HUES48 (cell line): Measurements from ENCODE around the gene ECHS1.

Source experiments
- H3K27ac ChIP-seq: one replicate; pipeline ENCODE4 v1.7.0; 2013; ENCODE audit warnings: low read depth, low read length, inconsistent platforms
- H3K27me3 ChIP-seq: 2 replicates; pipeline ENCODE4 v1.6.1; 2013; ENCODE audit warnings: mild to moderate bottlenecking, low read length; ENCODE audit not compliant: control insufficient read depth, insufficient read depth
- H3K36me3 ChIP-seq: 2 replicates; pipeline ENCODE4 v1.6.1; 2013; ENCODE audit warnings: low read length; ENCODE audit not compliant: control insufficient read depth, insufficient read depth
- H3K4me1 ChIP-seq: 2 replicates; pipeline ENCODE4 v1.6.1; 2013; ENCODE audit warnings: mild to moderate bottlenecking, low read length; ENCODE audit not compliant: control insufficient read depth, insufficient read depth
- H3K4me3 ChIP-seq: 2 replicates; pipeline ENCODE4 v1.5.1; 2013; ENCODE audit warnings: mild to moderate bottlenecking, low read depth, low read length
- H3K9ac ChIP-seq: 2 replicates; pipeline ENCODE4 v1.6.1; 2013; ENCODE audit warnings: mild to moderate bottlenecking, low read depth, low read length, moderate library complexity
- H3K9me3 ChIP-seq: 2 replicates; pipeline ENCODE4 v1.6.1; 2013; ENCODE audit warnings: low read length; ENCODE audit not compliant: control insufficient read depth, insufficient read depth

Gene ECHS1

GRCh38 chr10:133396035-133396624, 23.0 kb upstream of the ECHS1 start:
- Histone ChIP-seq H3K27me3 (no peaks in the 10 kb centered on the region), H3K9me3 (no peaks in the 10 kb centered on the region), H3K4me1 (peaks cover 4% of the 10 kb centered on the region; the same call in 1 of the 2 replicates), H3K4me3 (no peak overlapping the region), H3K36me3 (peaks cover 51% of the 10 kb centered on the region), H3K27ac (no peak overlapping the region), H3K9ac (no peak overlapping the region)

DNA sequence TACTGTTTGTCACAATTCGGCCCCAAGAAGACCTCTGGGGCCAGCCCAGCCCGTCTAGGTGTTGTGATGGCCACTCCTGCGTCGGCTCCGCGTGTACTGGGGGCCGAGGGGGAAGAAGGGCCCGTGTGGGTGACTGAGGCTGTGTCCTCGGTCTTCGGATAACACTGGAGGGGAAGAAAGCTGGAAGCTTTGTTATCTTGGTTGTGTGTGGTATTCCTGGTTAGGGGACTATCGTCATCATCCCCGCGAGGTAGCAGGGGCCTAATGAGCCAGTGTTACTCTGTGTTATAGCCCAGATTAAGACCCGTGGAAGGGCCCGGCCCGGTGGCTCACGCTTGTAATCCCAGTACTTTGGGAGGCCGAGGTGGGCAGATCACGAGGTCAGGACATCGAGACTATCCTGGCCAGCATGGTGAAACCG, 21.7 kb upstream of the ECHS1 start:
- Histone ChIP-seq H3K4me1 (peaks cover 4% of the 10 kb centered on the region; the same call in 1 of the 2 replicates), H3K27ac (peak overlapping the region; percentile 96), H3K36me3 (peaks cover 38% of the 10 kb centered on the region), H3K9ac (peak overlapping the region; percentile 87), H3K9me3 (no peaks in the 10 kb centered on the region), H3K27me3 (no peaks in the 10 kb centered on the region), H3K4me3 (peak overlapping the region; percentile 96)

GRCh38 chr10:133394064-133394663, 21.0 kb upstream of the ECHS1 start, which contains the start of gene MTG1:
MTG1 (plus strand) TSS chr10:133394157; CDS start chr10:133394221, 64 bp downstream.
- Histone ChIP-seq H3K4me1 (peaks cover 4% of the 10 kb centered on the region; the same call in 1 of the 2 replicates), H3K27ac (peak within 1 kb of the TSS; percentile 96), H3K9me3 (no peaks in the 10 kb centered on the region), H3K27me3 (no peaks in the 10 kb centered on the region), H3K4me3 (peak within 1 kb of the TSS; percentile 96), H3K9ac (peak within 1 kb of the TSS; percentile 87), H3K36me3 (peaks cover 32% of the 10 kb centered on the region)

GRCh38 chr10:133393401-133394063, 20.4 kb upstream of the ECHS1 start:
- H3K27ac ChIP-seq: peak overlapping the region; percentile 29
- peaks cover 4% of the 10 kb centered on the region; the same call in 1 of the 2 replicates for H3K4me1 ChIP-seq
- H3K27me3 ChIP-seq: no peaks in the 10 kb centered on the region
- H3K36me3 ChIP-seq: peaks cover 25% of the 10 kb centered on the region
- no peaks in the 10 kb centered on the region for H3K9me3 ChIP-seq
- no peak overlapping the region; the same call in 1 of the 2 replicates for H3K9ac ChIP-seq
- peak overlapping the region; percentile 96 for H3K4me3 ChIP-seq

DNA sequence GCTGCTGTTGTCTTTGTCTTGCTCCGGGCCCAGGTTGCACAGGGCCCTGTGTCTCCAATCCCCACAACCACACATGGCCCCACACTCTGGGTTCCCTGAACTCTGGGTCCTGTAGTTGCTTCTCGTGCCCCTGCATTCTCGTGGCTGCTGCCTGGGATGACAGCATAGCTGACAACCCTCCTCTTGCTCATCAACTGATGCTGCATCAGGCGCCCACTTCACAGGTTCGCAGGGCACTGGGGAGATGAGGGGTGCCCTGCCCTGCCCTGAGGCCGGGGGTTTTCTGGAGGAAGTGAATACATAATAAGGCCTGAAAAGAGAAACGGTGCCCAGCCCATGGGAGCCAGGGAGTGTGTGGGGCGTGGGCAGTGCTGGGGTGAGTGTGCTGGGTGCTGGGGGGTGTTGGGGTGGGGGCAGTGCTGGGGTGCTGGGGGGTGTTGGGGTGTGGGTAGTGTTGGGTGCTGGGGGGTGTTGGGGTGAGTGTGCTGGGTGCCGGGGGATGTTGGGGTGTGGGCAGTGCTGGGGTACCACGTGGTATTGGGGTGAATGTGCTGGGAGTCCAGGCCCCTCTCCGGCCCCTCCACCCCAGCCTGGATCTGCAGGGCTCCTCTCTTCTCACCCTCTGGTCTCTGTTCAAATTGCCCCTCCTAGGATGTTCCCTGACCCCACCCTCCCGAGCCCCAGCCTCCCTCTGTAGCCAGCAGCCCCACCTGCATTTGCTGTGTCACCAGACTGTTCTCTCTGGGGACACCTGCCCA, 18.8 kb upstream of the ECHS1 start:
- H3K4me1 ChIP-seq: peaks cover 4% of the 10 kb centered on the region; the same call in 1 of the 2 replicates
- H3K9ac ChIP-seq: no peak overlapping the region
- no peak overlapping the region for H3K27ac ChIP-seq
- no peaks in the 10 kb centered on the region for H3K27me3 ChIP-seq
- peaks cover 13% of the 10 kb centered on the region for H3K36me3 ChIP-seq
- H3K9me3 ChIP-seq: no peaks in the 10 kb centered on the region
- H3K4me3 ChIP-seq: no peak overlapping the region

- Histone ChIP-seq H3K9ac (no peak overlapping the region), H3K9me3 (no peaks in the 10 kb centered on the region), H3K4me1 (peaks cover 4% of the 10 kb centered on the region; the same call in 1 of the 2 replicates), H3K36me3 (peaks cover 6% of the 10 kb centered on the region), H3K4me3 (no peak overlapping the region), H3K27ac (no peak overlapping the region), H3K27me3 (no peaks in the 10 kb centered on the region)
These were observed 18.1 kb upstream of the ECHS1 start for GRCh38 chr10:133391249-133391635.

DNA sequence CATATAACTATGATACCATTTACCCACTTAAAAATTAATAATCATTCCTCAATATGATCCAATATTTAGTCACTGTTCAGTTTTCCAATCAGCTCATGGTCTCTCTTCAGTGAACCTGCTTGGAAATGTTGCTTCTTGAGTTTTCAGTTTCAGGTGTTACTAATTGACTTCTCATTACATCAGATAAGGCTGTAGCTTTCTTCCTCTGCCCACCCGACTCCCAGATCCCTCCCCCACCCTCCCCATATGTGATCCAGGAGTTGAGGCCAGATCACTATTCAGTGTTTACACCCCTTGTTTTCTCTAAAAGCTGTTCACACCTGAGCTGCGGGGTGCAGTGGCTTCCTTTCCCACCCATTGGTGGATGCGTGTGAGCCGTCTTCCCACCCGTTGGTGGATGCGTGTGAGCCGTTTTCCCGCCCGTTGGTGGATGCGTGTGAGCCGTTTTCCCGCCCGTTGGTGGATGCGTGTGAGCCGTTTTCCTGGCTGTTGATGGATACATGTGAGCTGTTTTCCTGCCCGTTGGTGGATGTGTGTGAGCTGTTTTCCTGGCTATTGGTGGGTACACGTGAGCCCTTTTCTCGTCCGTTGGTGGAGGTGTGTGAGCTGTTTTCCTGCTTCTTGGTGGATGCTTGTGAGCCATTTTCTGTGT, 17.6 kb upstream of the ECHS1 start:
- Histone ChIP-seq H3K9me3 (no peaks in the 10 kb centered on the region), H3K27me3 (no peaks in the 10 kb centered on the region), H3K9ac (no peak overlapping the region), H3K27ac (no peak overlapping the region), H3K4me1 (peaks cover 4% of the 10 kb centered on the region; the same call in 1 of the 2 replicates), H3K36me3 (peaks cover under 1% of the 10 kb centered on the region), H3K4me3 (no peak overlapping the region)

GRCh38 chr10:133388973-133389818, 16.0 kb upstream of the ECHS1 start:
- Histone ChIP-seq H3K27ac (no peak overlapping the region), H3K4me1 (peaks cover 4% of the 10 kb centered on the region; the same call in 1 of the 2 replicates), H3K4me3 (no peak overlapping the region), H3K36me3 (no peaks in the 10 kb centered on the region; the same call in 1 of the 2 replicates), H3K9me3 (no peaks in the 10 kb centered on the region), H3K27me3 (no peaks in the 10 kb centered on the region), H3K9ac (no peak overlapping the region)

DNA sequence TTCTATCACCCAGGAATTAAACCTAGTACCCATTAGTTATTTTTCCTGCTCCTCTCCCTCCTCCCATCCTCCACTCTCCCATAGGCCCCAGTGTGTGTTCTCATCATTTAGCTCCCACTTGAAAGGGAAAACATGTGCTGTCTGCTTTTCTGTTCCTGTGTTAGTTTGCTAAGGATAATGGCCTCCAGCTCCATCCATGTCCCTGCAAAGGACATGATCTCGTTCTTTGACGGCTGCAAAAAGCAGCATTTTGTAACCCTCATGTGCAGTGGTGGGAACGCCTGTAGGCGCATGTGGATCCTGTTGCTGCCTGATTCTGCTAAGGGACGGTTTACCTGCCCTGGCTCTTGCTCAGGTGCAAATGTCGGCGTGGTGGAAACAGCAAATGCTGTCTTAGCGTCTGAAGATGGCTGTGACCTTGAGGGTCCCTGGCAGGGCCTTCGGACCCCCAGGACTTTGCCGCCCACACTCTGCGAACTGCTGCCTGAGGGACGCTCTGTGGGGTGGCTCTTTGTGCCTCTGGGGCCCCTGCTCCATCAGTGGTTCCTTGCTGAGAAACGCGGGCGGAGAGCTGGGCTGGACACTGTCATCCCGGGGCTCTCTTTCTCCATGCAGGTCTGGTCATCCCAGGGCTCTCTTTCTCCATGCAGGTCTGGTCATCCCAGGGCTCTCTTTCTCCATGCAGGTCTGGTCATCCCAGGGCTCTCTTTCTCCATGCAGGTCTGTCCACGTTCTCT, 15.2 kb upstream of the ECHS1 start:
- no peaks in the 10 kb centered on the region for H3K27me3 ChIP-seq
- H3K4me1 ChIP-seq: peaks cover 1% of the 10 kb centered on the region; the same call in 1 of the 2 replicates
- H3K9me3 ChIP-seq: no peaks in the 10 kb centered on the region
- no peak overlapping the region for H3K4me3 ChIP-seq
- H3K9ac ChIP-seq: no peak overlapping the region
- H3K36me3 ChIP-seq: no peaks in the 10 kb centered on the region; the same call in 1 of the 2 replicates
- no peak overlapping the region for H3K27ac ChIP-seq
